ENCODE measurements around the gene ZNF365.
"Not testable (repeated sequence)": the region's sequence is repeated elsewhere in the genome, so short reads cannot be mapped to it uniquely, and the experiment has no call there.

The ZNF365 gene

GRCh38 chr10:62377966-62378365, 3.8 kb downstream of the ZNF365 start:
- no peak for DNase-seq

DNA sequence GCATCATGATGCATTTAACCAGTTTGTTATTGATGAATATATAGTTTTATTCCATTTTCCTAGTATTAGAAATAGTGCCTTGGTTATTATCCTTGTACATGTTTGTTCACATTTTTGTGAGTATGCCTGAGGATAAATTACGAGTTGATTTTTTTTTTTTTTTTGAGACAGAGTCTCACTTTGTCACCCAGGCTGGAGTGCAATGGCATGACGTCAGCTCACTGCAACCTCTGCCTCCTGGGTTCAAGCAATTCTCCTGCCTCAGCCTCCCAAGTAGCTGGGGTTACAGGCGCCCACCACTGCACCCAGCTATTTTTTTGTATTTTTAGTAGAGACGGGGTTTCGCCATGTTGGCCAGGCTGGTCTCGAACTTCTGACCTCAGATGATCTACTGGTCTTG, 4.7 kb downstream of the ZNF365 start:
- not testable (repeated sequence) for DNase-seq

- DNase-seq = no peak
These were observed 5.2 kb downstream of the ZNF365 start for GRCh38 chr10:62379394-62379793.

GRCh38 chr10:62380016-62380415, 5.8 kb downstream of the ZNF365 start:
- DNase-seq = no peak

DNA sequence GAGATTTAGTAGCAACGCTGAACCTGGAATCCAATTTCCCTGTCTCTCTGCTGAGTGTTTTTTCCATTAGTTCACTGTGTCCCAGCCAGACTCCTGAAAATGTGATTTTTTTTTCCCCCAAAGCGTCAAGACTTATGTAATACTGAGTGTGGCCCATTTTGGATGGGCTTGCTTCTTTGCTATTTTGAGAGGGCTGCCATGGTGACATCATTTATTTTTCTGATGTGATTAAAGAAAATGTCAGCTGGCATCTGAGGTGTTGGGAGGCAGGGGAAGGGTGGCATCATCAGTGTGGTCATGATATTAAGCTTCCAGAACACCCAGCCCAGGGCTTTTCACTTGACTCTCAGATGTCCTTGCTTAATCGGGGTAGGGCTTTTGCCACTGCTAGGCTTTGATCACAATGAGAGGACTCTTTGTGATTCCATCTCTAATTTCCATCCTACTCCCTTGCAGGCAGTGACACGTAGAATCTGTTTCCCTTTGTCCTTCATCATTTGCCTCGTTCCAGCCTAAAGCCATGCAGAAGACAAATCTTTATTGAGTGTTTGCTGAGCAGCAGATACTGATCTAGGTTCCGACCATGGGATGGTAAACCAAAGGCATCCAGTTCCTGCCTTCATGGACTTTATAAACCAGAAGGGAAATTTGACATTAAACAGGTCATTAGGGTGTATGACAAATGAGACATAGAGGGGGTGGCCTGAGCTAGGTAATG, 7.4 kb downstream of the ZNF365 start:
- no peak for DNase-seq

DNA sequence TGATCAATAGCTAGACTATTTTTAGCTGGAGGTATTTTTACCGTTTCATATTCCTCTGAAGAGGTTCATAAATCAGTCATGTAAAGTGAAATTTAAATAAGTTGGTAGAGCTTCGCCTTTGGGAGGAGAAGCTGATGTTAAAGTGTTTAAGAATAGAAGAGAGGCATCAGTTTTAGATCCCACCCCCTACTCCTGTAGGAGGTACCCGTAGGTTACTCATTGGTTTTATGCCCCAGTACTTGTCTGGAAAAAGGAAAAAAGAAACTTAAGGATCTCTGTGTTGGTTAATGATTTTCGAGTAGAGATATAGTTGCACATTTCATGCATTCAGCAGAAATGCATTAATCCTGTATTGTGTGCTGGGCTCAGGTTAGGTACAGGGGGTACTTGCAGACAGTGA, 8.7 kb downstream of the ZNF365 start:
- DNase-seq = no peak

- DNase-seq = peak; percentile 61 to 84
These were observed 9.9 kb downstream of the ZNF365 start for GRCh38 chr10:62384057-62384446.

DNA sequence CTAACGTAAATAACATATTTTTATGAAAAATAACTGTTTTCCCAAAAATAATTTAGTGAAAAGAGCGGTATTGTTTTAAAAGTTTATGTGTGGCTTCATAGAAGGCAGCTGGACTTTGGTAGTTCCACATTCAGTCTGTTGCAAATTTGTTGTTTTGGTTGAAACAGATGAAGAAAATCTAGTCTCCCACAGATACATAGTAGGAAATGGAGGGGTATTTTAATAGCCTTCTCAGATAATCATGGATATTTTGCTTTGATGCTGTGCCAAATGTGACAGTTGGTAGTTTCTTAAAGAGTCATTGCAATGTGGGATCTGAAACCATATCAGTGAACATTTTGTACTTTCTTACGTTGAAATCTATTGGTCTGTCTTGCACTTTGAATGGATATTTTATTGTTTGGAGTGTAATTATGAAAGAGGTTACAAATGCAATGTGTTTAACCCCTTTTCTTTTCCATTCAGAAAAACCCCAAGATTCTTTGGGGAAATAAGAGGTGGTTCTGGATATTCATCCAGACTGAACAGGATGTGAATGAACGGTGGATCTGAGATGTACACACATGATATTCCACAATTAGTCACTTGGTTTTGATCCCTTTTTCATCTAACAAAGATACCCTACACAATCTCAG, 10.4 kb downstream of the ZNF365 start:
- DNase-seq = no peak

DNA sequence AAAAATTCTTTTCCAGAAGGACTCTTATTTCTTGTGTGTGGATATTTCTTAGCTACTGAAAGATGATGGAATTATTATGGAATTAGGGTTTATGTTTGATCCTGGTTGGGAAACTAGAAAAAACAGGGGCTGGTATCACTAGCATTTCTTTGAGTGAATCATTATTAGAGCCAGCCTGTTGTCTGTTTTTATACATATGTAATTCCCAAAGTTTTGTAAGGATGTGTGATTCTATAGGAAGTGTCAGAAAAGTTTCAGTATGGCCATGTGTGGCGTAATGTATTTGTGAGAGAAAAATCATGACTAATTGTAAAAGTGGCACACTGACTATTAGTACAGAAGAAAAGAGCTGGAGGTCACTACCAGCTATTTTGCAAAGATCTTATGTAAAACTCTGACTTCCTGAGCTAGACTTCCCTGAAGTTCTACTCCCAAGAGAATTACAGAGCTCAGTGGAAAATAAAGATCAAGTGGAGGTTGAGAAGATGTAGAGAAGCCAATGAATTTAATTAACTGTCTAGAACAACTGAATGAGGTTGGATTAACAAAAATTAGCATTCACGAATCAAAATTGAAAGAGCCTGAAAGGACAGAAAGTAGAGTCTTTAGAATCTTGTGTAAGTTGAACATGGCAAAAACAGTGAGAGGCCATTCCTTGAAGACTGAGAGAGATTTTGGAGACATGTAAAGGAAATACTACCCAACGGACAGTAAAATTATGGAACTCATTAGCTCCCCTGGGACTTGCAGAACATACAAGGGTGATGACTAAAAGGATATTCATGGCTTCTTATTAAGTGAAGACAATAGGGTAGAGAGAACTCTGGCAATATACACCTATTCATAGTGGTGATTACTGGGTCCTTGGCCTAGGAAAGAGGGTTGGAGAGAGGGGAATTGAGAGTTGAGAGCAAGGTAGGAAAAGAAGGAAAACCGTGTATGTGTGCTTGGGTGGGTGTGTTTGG, 12.5 kb downstream of the ZNF365 start:
- DNase-seq = no peak

GRCh38 chr10:62388328-62388727, 14.2 kb downstream of the ZNF365 start:
- no peak for DNase-seq

- no peak for DNase-seq
These were observed 16.5 kb downstream of the ZNF365 start for GRCh38 chr10:62390497-62391176.

DNA sequence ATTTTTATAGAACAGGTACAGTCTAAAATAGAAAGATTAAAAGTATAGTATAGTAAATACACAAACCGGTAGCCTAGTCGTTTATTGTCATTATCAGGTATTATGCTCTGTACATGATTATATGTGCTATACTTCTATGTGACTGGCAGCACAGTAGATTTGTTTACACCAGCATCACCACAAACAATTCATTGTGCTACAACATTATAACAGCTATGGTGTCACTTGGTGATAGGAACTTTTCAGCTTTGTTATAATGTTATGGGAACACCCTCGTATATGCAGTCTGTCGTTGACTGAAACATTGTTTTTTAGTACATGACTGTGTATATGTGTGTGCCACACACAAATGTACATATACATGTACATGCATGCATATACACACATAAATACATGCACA, 19.1 kb downstream of the ZNF365 start:
- DNase-seq = no peak

DNA sequence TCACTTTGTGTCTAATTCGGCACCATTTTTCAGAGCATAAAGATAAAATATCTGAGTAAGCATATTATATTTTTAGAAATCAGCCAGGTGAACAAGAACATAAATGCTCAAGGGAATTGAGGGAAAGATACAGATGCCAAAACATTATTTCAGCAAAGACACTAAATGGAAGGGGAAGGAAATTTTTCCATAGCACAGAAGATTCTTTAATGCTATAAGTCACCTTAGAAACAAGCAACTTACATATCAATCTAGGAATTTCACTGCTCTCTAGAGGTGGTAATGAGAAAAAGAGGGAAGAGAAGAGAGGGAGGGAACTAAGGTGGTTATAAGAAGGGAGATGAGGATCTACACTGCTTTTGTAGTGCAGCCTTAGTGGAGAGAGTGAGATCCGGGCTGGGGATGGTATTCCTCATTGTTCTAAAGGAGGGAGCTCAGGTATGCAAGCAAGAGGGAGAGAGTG, 20.4 kb downstream of the ZNF365 start:
- DNase-seq = no peak

DNA sequence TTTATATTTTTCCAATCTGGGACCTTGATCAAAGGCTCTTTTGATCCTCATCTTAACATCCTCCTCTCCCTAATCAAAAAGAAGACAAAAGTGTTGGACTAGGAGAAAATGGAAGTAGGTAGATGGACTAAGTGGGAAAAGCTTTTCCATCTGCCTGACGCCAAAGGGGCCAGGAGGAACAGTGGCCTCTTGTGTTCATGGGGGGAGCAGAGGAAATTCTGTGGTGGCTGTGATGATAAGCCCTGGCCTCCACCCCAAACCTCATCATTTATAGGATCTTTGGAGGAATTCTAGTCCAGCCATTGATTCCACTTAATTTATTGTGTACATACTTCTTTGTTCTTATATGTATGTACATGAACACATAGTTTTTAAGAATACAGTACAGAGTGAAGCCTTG, 21.7 kb downstream of the ZNF365 start:
- no peak for DNase-seq

DNA sequence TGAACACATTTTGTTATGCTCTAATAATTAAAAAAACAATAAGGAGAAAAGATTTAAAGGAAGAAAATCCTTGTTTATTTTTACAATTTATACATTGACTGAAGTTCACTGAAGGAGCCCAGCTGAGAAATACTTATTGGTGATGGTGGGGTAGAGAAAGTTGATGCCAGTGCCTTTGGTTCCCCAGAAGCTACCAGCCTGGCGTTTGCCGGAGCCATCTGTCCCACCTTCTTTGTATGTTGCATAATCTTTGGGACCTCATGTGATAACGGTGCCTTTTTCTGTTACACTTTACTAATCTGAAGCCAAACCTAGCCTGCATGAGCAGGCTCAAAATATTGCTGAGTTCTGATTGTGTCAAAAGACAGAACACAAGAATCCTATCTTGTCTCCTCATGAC, 22.7 kb downstream of the ZNF365 start:
- no peak for DNase-seq

- no peak for DNase-seq
These were observed 25.0 kb downstream of the ZNF365 start for GRCh38 chr10:62399211-62399610.

DNA sequence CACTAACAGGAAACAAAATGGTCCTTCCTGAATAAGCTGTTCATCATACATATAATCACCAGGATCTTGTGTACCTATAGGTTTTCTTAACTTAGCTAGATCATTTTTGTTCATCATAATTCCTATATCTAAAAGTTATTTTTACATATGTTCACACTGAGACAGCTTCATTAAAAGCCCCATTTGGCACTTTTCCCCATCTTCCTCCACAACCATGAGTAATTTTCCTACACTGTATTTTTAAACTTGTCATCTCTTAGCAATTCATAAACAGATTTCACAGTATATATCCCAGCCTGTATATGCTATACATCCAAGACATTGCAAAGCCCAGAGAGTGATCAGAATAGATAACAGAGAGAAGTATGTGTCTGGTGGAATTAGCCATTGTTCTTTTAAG, 28.3 kb downstream of the ZNF365 start:
- no peak for DNase-seq

DNA sequence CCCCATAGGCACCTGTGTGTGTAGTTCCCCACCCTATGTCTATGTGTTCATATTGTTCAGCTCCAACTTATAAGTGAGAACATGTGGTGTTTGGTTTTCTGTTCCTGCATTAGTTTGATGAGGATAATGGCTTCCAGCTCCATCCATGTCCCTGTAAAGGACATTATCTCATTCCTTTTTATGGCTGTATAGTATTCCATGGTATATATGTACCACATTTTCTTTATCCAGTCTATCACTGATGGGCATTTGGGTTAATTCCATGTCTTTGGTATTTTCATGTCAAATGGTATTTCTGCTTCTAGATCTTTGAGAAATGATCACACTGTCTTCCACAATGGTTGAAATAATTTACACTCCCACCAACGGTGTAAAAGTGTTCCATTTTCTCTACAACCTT, 36.4 kb downstream of the ZNF365 start:
- not testable (repeated sequence) for DNase-seq

GRCh38 chr10:62410934-62411333, 36.8 kb downstream of the ZNF365 start:
- DNase-seq = not testable (repeated sequence)

GRCh38 chr10:62413048-62413447, 38.9 kb downstream of the ZNF365 start:
- DNase-seq = no peak

DNA sequence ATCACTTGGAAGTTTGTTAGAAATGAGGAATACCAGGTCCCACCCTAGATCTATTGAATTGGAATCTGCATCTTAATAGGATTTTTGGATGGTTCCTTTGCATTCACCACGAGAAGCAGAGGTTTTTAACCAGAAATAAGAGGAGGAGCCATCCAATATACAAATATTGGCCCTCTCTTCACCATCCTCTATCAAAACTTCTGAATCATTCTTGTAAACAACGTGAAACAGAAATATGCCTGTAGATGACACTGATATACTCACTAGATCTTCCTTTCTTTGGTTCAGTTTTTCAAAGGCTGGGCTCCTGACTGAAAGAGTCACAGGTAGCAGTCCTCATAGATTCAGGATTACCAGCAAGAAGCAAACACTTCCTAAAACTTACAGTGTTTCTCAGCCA, 39.5 kb downstream of the ZNF365 start:
- no peak for DNase-seq

DNA sequence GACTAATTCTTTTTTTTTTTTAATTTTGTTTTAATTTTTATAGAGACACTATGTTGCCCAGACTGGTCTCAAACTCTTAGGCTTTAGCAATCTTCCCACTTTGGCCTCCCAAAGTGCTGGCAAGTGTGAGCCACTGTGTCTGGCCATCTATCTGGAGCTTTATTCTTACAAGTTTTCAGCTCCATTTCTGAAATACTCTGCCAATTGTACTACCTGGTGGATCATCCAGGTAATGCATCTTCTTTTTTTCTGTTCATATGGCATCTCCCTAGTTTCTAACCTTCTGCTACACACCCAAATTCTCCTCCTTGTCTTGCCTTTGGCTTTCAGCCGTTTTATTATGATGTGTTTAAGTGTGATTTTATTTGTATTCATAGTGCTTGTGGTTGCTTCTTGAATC, 40.2 kb downstream of the ZNF365 start:
- DNase-seq = no peak

- no peak for DNase-seq
These were observed 48.0 kb downstream of the ZNF365 start for GRCh38 chr10:62422068-62422590.

Data from CD4-positive, alpha-beta T cell treated with Interferon alpha-2 for 1 hour (primary cell).